Sigmoid colon (tissue), 4 donors: ENCODE data around the gene NXPH4.

Source experiments
- CTCF ChIP-seq, 4 experiments: fragments of 450-650 bp in 3 of 4; fragments of 200-600 bp in 1 of 4; IDR thresholded peaks; one replicate each; pipeline ENCODE4 v1.5.1; 2016 to 2019; ENCODE audit warnings: antibody characterized with exemption in 4 of 4, mild to moderate bottlenecking in 3 of 4, moderate library complexity in 2 of 4
- POLR2A ChIP-seq, 2 donors: fragments of 450-650 bp; IDR thresholded peaks; one replicate each; pipeline ENCODE4 v1.6.1; 2016; ENCODE audit warnings: antibody characterized with exemption in 2 of 2, mild to moderate bottlenecking in 2 of 2, moderate library complexity in 2 of 2
- POLR2AphosphoS5 ChIP-seq, 4 donors: sonication (generic); formaldehyde crosslinking; IDR thresholded peaks; one replicate each; pipeline ENCODE4 v1.6.1; 2017; ENCODE audit warnings: antibody characterized with exemption in 4 of 4

GRCh38 chr12:57166971-57167371, 49.6 kb upstream of the NXPH4 start:
- no peak for TF ChIP-seq CTCF (IDR thresholded peaks at IDR 0.05)
- TF ChIP-seq POLR2A (IDR thresholded peaks at IDR 0.05), result no peak
- TF ChIP-seq POLR2AphosphoS5 (IDR thresholded peaks at IDR 0.05), result no peak
